HG03521 (cell line): ENCODE measurements around the gene TNXB.
"Not testable (repeated sequence)": the region's sequence is repeated elsewhere in the genome, so short reads cannot be mapped to it uniquely, and the experiment has no call there.

Experiments used
- ATAC-seq: cut with Tn5 transposase; IDR thresholded peaks from one replicate; pipeline ENCODE4 v1.9.1; 2021; ENCODE audit warnings: mild to moderate bottlenecking, moderate library complexity; ENCODE audit not compliant: unreplicated experiment

TNXB gene

GRCh38 chr6:32109114-32109764 is at the start of gene TNXB:
Gene TNXB, minus strand, starts transcription at chr6:32109338. Its CDS starts 11,140 bp downstream, at chr6:32098198.
- ATAC-seq: no peak

DNA sequence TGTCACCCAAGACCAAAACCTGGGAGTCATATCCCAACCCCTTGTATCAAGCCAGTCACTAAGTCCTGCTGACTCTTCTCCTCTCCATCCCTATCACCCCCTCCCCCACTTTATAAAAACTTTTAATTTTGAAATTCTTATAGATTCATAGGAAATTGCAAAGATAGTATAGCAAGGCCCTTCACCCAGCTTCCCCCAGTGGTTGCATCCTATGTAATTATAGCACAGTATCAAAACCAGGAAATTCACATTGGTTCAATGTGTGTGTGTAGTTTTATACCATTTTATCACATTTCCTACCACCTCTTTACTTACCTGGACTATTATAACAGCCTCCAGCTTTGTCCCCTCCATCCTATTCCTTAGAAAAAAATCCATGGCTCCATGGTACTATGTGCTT is 48.9 kb upstream of the TNXB start:
- no peak for ATAC-seq

- ATAC-seq: no peak
Observed at GRCh38 chr6:32156891-32157290, 47.8 kb upstream of the TNXB start.

- peak; percentile 50 for ATAC-seq
Observed at GRCh38 chr6:32154514-32155161, 45.5 kb upstream of the TNXB start.

DNA sequence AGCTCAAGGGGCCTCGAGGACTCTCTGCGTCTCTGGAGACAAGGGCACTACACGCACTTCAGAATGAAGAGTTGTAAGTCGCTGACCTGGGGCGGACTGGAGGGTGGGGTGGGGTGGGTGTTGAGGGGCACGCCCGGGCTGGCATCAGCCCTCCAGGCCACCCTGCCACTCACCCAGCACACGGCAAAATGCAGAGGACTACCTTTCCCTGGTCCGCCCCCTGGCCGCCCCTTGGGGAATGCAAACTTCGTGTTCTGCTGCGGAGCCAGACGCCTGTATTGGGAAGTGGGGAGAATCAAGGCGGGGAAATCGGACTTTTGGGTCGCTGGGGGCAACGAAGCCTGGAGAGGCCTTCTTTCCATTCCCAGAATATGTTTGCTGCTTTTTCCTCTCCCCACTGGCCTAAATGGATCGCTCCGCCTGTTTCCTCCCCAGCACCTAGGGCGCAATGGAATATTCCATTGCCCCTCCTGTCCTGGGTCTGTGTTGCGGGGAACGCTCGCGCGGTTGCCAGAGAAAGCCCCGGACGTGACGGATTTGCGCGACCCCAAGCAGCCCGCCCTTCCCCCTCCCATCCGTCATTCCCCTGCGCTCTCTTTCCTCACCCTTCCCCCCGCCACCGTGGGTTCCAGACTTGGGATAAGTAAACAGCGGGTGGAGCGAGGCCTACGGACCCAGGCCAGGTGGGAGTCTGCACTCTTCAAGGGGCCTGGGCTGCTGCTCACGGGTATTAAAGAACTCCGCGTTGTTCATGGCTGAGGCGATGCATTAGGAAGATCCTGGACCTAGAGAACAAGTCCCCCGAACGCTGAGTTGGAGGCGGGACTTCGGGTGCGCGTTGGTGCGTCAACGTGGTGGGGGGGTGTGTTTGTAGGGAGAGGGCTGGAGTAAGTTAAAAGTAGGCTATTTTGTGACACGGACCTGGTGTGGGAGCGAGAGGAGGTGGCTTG is 44.7 kb upstream of the TNXB start, which contains the start of gene PPT2:
Gene PPT2, plus strand, starts transcription at position 578 of the 950 bp plus-strand sequence. CDS start 454 bp downstream, outside the sequence.
- ATAC-seq: peak; percentile 24

GRCh38 chr6:32152769-32153563 is 43.8 kb upstream of the TNXB start:
- ATAC-seq: no peak

GRCh38 chr6:32151863-32152768 is 43.0 kb upstream of the TNXB start, which contains the start of gene PRRT1:
Gene PRRT1, minus strand, starts transcription at chr6:32151939. Its CDS starts 112 bp downstream, at chr6:32151827.
- no peak for ATAC-seq

- no peak for ATAC-seq
Observed at GRCh38 chr6:32151181-32151862, 42.2 kb upstream of the TNXB start.

DNA sequence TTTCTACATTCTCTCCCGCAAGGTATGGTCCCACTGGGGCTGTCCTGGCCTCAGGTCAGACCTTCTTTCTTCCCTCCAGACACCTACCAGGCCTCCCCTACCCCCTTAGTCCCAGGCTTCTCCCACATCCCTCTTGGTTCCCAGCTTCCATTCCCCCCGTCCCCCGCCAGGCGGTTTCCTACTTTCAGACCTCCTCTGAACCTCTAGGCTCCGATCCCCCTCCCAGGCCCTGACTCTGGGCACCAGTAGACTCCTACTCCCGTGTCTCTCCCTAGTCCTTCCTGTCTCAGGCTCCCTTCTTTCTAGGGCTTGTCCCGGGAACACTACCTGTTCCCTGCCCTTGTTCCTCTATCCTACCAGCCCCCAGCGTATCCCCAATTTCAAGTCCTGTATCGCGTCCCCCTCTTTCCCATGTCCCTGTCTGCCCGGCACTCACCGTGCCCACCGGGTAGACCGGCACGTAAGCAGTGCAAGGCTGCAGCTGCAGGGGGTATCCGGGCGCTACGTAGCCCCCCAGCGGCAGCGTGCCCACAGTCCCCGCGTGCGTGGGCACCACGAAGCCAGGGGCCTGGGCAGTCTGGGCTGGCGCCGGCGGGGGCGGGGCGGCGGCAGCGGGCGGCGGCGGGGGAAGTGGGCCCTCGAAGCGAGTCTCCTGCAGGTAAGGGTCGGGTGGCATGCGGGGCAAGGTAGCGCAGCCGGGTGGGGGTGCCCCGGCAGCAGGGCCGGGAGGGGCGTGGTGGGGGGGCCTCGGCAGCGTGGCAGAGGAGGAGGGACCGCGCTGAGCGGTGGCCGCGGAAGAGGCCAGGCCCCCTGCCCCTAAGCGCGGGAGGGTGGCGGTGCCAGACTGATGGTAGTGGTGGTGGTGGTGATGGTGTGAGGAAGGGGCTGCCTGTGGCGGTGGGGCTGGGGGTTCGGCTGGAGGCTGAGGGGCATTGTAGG is 41.1 kb upstream of the TNXB start:
- ATAC-seq: no peak

DNA sequence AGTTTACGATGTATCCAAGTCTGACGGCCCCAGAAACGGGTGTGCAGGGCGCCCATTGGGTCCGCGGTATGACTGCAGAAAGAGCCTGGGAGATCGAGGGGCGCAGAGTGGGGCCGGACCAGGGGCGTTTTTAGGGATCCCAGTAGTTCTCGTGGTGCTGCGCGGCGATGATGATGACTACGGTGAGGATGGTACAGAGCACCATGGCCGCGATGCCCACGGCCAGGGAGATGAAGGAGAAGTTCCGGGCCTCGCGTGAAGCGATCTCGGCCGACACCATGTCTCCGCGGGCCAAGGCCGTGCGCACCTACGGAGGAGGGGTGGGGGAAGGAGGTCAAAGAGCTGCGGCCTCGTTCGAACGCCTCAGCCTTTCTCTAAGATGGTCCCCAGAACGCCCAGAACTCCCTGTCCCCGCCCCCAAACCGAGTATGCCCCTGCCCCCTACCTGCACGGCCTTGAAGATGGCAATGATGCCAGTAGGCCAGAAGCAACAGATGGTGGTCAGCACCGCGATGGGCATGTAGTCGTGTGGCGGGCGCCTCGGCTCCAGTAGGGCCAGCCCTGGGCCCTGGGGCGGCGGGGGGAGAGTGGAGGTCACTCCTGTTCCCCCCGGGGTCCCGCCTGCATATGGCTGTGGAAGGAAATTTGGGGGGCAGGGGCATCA is 40.1 kb upstream of the TNXB start:
- no peak for ATAC-seq

DNA sequence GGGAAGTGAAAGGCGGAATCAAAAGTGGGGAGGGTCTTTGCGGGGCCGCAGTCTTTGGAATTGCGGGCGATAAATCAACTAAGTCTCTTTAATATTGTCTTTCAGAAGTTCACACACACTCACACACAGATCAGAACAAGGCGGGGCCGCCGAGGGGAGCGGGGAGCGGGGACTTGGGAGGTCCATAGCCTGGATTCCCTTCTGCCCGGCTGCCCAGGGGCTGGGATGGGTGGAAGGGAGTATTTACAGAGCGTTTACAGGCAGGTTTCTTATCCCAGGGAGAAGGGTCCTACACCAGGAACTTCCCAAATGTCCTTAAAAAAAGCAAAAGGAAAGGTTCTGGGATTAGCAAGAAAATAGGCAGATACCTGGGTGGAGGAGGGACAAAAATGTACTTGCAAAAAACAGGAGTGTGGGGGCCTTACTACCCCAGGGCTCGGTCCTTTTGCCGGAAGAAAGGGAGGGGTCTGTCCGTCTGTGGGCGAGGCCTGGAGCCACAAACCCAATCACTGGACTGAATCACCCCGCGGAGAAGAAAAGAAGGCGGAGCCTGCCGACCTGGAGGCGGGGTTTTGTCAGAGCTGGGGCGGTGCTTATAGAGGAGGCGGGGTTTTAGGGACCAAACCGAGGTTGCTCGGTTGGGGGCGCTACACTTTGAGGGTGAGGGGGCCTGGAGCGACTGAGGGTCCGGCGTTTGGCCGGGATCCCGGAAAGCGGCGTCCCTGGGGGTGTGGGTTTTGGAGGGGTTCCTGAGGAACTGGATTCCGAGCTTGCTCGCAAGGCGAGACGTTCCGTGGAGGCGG is 39.4 kb upstream of the TNXB start:
- no peak for ATAC-seq

DNA sequence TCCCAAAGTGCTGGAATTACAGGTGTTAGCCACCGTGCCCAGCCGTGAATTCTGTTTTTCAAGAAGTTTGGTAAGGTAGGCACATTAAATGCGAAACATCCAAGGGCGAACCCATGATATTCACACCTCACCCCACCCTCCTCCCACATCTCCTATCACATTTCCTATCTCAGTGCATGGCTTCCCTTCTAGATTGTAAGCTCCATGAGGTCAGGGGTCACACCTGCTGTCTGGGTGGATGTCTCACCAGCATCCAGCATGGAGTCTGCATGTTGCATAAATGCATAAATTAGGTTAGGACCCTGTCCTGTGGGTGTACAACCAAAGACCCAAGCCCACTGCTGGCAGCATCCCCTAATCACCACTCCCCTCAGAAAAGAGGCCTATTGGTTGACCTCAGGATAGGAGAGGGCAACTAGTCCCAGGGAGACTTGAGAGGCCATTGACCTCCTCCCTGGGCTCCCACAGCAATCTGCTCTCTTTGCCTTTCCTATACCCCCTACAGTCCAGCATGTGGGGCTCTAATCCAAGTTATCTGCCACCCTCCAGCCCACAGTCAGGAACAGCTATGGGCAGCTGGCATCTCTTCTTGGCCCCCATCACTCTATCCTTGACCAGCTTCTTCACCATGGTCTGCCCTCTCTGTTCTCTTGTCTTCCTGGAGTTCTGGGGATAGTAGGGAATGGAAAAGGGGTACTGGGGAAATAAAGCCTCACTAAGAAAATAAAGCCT is 38.4 kb upstream of the TNXB start:
- ATAC-seq: no peak

- ATAC-seq: no peak
Observed at GRCh38 chr6:32146687-32147086, 37.5 kb upstream of the TNXB start.

DNA sequence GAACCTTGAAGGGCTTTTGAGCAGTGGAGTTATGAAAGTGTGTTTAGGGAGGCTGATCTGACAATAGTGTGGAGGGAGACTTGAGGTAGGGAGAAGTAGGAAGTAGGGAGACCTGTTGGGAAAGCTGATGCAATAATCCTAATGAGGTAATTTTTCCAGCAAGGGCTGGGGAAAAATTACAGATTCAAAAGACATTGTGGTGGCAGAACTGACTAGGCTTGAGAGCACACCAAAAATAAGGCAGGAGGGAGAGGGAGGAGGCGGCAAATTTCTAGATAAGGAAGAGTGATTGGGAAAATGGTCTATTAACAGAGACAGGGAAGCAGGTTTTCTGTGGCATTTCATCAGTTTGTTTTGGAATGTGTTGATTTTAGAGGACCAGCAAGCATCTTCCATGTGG is 37.1 kb upstream of the TNXB start:
- no peak for ATAC-seq

DNA sequence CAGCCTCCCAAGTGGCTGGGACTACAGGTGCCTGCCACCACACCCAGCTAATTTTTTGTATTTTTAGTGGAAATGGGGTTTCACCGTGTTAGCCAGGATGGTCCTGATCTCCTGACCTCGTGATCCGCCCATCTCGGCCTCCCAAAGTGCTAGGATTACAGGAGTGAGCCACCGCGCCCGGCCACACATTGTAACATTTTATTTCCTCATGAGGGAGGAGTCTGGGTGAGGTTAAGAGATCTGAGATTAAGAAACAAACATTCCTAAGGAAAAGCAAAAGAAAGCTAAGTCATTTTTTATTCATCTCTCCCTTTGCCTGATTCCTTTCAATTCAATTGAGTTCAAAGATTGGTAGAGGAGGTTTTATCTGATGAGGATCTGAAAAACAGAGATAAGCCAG is 35.1 kb upstream of the TNXB start:
- not testable (repeated sequence) for ATAC-seq
